ENCODE data around the gene ARSH.
"Not testable (repeated sequence)": the region's sequence is repeated elsewhere in the genome, so short reads cannot be mapped to it uniquely, and the experiment has no call there.

Gene ARSH

DNA sequence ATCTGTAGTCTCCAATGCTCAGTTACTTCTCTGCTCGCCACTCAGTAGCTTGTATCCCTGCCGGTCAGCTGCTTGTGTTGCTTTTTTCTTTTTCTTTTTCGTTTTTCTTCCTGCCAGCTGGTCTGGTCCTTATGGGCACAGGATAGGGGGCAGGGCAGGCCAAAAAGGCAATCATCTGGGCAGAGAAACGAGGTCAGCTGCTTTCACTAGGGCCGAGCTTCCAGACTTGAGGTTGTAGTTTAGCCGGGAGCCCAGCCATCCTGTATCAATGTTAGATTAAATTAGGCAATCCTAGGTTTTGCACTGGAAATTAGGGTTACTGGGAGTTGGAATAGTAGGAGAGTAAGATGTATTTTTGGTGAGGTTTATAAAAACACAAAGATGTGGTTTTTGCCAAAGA, 38.3 kb downstream of the ARSH start:
- TF ChIP-seq, protein P1, sequence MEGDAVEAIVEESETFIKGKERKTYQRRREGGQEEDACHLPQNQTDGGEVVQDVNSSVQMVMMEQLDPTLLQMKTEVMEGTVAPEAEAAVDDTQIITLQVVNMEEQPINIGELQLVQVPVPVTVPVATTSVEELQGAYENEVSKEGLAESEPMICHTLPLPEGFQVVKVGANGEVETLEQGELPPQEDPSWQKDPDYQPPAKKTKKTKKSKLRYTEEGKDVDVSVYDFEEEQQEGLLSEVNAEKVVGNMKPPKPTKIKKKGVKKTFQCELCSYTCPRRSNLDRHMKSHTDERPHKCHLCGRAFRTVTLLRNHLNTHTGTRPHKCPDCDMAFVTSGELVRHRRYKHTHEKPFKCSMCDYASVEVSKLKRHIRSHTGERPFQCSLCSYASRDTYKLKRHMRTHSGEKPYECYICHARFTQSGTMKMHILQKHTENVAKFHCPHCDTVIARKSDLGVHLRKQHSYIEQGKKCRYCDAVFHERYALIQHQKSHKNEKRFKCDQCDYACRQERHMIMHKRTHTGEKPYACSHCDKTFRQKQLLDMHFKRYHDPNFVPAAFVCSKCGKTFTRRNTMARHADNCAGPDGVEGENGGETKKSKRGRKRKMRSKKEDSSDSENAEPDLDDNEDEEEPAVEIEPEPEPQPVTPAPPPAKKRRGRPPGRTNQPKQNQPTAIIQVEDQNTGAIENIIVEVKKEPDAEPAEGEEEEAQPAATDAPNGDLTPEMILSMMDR (IDR thresholded peaks at IDR 0.05; ENCODE audit: low read depth, low read length): no peak
- TF ChIP-seq EZH2phosphoT487 (IDR thresholded peaks at IDR 0.05; ENCODE audit: low read depth): no peak
- no peaks in the 10 kb centered on the region for H3K79me2 ChIP-seq (ENCODE audit: low read length)
- H3K4me2 ChIP-seq (ENCODE audit: low read length): no peak overlapping the region

DNA sequence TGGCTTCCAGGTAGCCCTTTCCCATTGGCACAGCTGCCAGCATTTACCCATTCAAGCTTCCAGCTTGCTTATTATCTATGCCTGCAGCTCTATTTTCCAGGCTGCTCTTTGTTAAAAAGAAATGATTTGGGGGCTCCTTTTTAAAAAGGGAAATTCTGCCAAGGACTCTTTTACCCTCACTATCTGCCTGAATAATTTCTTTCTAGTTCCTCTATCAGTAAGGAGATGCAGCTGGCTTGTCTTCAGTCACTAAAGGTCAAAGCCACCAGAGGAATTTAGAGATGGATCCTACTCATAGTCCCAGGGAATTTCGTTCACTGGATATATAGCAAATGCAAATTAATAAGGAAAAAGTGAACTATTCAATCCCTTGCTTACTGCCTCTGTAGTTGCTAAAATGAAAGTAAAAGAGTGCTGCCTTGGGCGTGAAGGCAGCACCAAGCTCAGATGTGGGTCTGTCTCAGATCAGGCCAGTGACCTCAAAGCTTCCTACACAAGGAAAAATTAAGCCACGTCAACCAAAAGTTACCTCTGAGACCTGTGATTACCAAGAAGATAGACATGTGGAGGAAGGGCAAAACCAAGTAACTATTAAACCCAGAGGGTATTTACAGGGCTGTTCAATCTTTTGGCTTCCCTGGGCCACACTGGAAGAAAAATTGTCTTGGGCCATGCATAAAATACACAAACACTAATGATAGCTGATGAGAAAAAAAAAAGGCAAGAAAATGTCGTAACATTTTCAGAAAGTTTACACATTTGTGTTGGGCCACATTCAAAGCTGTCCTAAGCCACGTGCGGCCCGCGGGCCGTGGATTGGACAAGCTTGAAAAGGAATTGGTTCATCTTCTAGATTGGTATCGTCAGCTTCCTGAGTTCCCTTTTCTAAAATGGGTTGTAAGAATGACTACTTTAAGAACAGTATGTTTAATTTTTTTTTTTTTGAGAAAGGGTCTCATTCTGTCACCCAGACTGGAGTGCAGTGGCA, 40.2 kb downstream of the ARSH start:
- no peak for TF ChIP-seq EZH2phosphoT487 (IDR thresholded peaks at IDR 0.05; ENCODE audit: low read depth)
- TF ChIP-seq, protein P1 (IDR thresholded peaks at IDR 0.05; ENCODE audit: low read depth, low read length): no peak
- no peaks in the 10 kb centered on the region for H3K79me2 ChIP-seq (ENCODE audit: low read length)
- H2AFZ ChIP-seq (ENCODE audit: low read depth, low read length): no peak overlapping the region
- no peaks in the 10 kb centered on the region for H3K27me3 ChIP-seq (ENCODE audit: low read depth, low read length)
- H3K27ac ChIP-seq (ENCODE audit: low read length): no peak overlapping the region
- H4K20me1 ChIP-seq (ENCODE audit: insufficient read depth, low read length): no peaks in the 10 kb centered on the region
- H3K9ac ChIP-seq (ENCODE audit: low read length): no peak overlapping the region
- no peak overlapping the region for H3K4me3 ChIP-seq (ENCODE audit: low read length)
- no peaks in the 10 kb centered on the region for H3K4me1 ChIP-seq (ENCODE audit: low read length)
- H3K9me3 ChIP-seq (ENCODE audit: insufficient read depth, low read length): no peaks in the 10 kb centered on the region
- H3K36me3 ChIP-seq (replicated peaks; ENCODE audit: low read depth, low read length): no peaks in the 10 kb centered on the region
- H3K4me2 ChIP-seq (ENCODE audit: low read length): peak overlapping the region; percentile 24; the same call in 1 of the 2 replicates

More for the DNA sequence above, 38.3 kb downstream of the ARSH start:
- no peaks in the 10 kb centered on the region for H4K20me1 ChIP-seq (ENCODE audit: insufficient read depth, low read length)
- no peaks in the 10 kb centered on the region for H3K9me3 ChIP-seq (ENCODE audit: insufficient read depth, low read length)
- H3K4me3 ChIP-seq (ENCODE audit: low read length): no peak overlapping the region
- H3K9ac ChIP-seq (ENCODE audit: low read length): no peak overlapping the region
- H3K36me3 ChIP-seq (replicated peaks; ENCODE audit: low read depth, low read length): no peaks in the 10 kb centered on the region
- no peaks in the 10 kb centered on the region for H3K27me3 ChIP-seq (ENCODE audit: low read depth, low read length)
- no peaks in the 10 kb centered on the region for H3K4me1 ChIP-seq (ENCODE audit: low read length)
- no peak overlapping the region for H2AFZ ChIP-seq (ENCODE audit: low read depth, low read length)
- no peak overlapping the region for H3K27ac ChIP-seq (ENCODE audit: low read length)

DNA sequence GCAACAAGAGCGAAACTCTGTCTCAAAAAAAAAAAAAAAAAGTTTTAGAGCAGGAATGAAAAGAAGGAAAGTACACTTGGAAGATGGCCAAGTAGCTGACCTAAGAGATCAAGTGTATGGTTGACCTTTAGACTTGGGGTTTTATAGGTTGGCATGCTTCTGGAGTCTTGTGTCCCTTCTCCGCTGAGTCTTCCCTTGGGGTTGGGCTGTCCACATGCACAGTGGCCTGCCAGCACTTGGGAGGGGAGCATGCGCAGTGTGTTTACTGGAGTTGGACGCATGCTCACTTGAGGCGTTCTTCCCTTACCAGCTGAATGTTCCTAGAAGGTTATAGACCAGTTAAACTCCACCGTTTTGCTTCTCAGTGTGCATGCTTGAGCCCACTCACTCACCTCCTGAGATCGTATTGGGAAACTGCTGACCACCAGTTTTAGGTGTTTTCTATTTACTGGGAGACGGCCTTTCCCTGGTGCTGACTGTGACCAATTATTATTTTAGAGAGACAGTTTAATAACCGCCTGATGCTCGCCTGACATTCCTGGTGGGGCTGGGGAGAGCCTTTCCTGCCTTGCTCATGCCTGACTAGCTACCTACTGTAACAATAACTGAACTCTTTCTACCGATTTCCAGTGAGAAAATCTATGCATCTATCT, 44.3 kb downstream of the ARSH start:
- not testable (repeated sequence) for H3K4me1 ChIP-seq (ENCODE audit: low read length); H3K27me3 ChIP-seq (ENCODE audit: low read depth, low read length); H3K27ac ChIP-seq (ENCODE audit: low read length); H3K4me2 ChIP-seq (ENCODE audit: low read length); H3K9ac ChIP-seq (ENCODE audit: low read length); H3K79me2 ChIP-seq (ENCODE audit: low read length); H3K4me3 ChIP-seq (ENCODE audit: low read length); H3K9me3 ChIP-seq (ENCODE audit: insufficient read depth, low read length); H2AFZ ChIP-seq (ENCODE audit: low read depth, low read length); H3K36me3 ChIP-seq (replicated peaks; ENCODE audit: low read depth, low read length); H4K20me1 ChIP-seq (ENCODE audit: insufficient read depth, low read length)

DNA sequence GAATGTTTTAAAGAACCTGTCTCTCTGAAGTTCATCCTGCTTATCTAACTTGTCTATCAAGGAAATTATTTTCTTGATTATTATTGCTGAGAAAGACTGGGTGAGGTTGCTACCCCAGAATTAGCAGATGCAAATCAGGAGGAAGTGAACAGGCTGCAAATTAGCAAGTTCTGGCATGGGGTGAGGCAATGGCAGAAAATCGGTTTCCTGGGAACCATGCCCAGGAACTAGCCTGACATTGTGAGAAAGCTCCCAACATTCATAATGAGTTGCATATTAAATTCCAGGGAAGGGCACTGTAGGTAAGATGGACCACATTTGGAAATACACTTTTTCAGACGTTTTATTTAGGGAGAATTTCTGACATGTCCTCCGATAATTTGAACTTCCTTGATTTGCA, 46.5 kb downstream of the ARSH start:
- Histone ChIP-seq H3K9me3 (ENCODE audit: insufficient read depth, low read length) (no peaks in the 10 kb centered on the region), H3K27me3 (ENCODE audit: low read depth, low read length) (no peaks in the 10 kb centered on the region), H3K79me2 (ENCODE audit: low read length) (no peaks in the 10 kb centered on the region), H3K4me1 (ENCODE audit: low read length) (no peaks in the 10 kb centered on the region), H2AFZ (ENCODE audit: low read depth, low read length) (no peak overlapping the region), H3K36me3 (replicated peaks; ENCODE audit: low read depth, low read length) (no peaks in the 10 kb centered on the region), H3K9ac (ENCODE audit: low read length) (no peak overlapping the region), H3K4me2 (ENCODE audit: low read length) (no peak overlapping the region), H3K4me3 (ENCODE audit: low read length) (no peak overlapping the region), H3K27ac (ENCODE audit: low read length) (no peak overlapping the region), H4K20me1 (ENCODE audit: insufficient read depth, low read length) (no peaks in the 10 kb centered on the region)
- no peak for TF ChIP-seq EZH2phosphoT487 (IDR thresholded peaks at IDR 0.05; ENCODE audit: low read depth)
- TF ChIP-seq, protein P1 (IDR thresholded peaks at IDR 0.05; ENCODE audit: low read depth, low read length): no peak
